Right atrium auricular region (tissue), 2 donors: Measurements from ENCODE around the gene DOK6. TPM values are rescaled to one million over a fixed set of nuclear protein-coding genes. Genes with fewer than 3 reads are reported as not detected.
A peak's percentile ranks its signal among the peaks of the same experiment; 100 is the strongest.
"Not testable (repeated sequence)": the region's sequence is repeated elsewhere in the genome, so short reads cannot be mapped to it uniquely, and the experiment has no call there.

Experiments
- DNase-seq: peaks from one replicate; pipeline ENCODE4 v3.0.0-alpha.2; 2019; ENCODE audit warnings: low spot score
- H3K27ac ChIP-seq, 2 donors: fragments of 200-600 bp; sonication (generic); 1 replicate in 1 of 2; 2 replicates in 1 of 2; pipeline ENCODE4 v1.5.1; 2016 to 2019
- H3K27me3 ChIP-seq, 2 donors: fragments of 200-600 bp; sonication (generic); one replicate each; pipeline versions ENCODE4 v1.5.1 to v1.6.0; 2017 to 2019
- H3K36me3 ChIP-seq: fragments of 200-600 bp; sonication (generic); one replicate; pipeline ENCODE4 v1.5.1; 2016
- H3K4me1 ChIP-seq, 2 donors: fragments of 200-600 bp; sonication (generic); one replicate each; pipeline versions ENCODE4 v1.5.1 to v1.6.0; 2017 to 2019
- H3K4me3 ChIP-seq, 2 donors: fragments of 200-600 bp; sonication (generic); 1 replicate in 1 of 2; 2 replicates in 1 of 2; pipeline ENCODE4 v1.5.1; 2017 to 2019; ENCODE audit warnings: mild to moderate bottlenecking in 1 of 2, moderate library complexity in 1 of 2
- H3K9me3 ChIP-seq, 2 donors: fragments of 200-600 bp; sonication (generic); one replicate each; pipeline ENCODE4 v1.5.1; 2019
- total RNA-seq, 2 donors: library from RNA; depleted of rRNA; stranded (reverse); fragments of >200 nt; gene quantifications; one replicate each; pipeline ENCODE4 v1.1.0, GENCODE V29; 2016
- TF ChIP-seq, protein P1 (sequence below), 2 donors: fragments of 200-600 bp; sonication (generic); IDR thresholded peaks; one replicate each; pipeline ENCODE4 v1.5.1; 2019; ENCODE audit warnings: antibody characterized with exemption in 2 of 2

DOK6 gene
- total RNA-seq: 1 to 10 TPM; 2.0 to 5.7 TPM

- Histone ChIP-seq H3K27ac (peak within 1 kb of the TSS; percentile 84 to 89), H3K27me3 (no peaks in the 10 kb centered on the region), H3K4me3 (peak within 1 kb of the TSS; percentile 67), H3K36me3 (no peaks in the 10 kb centered on the region), H3K4me1 (peaks cover 0 to 6% of the 10 kb centered on the region in 2 donors), H3K9me3 (peaks cover 0 to 4% of the 10 kb centered on the region in 2 donors)
- DNase-seq: peak; percentile 74
- TF ChIP-seq, protein P1, sequence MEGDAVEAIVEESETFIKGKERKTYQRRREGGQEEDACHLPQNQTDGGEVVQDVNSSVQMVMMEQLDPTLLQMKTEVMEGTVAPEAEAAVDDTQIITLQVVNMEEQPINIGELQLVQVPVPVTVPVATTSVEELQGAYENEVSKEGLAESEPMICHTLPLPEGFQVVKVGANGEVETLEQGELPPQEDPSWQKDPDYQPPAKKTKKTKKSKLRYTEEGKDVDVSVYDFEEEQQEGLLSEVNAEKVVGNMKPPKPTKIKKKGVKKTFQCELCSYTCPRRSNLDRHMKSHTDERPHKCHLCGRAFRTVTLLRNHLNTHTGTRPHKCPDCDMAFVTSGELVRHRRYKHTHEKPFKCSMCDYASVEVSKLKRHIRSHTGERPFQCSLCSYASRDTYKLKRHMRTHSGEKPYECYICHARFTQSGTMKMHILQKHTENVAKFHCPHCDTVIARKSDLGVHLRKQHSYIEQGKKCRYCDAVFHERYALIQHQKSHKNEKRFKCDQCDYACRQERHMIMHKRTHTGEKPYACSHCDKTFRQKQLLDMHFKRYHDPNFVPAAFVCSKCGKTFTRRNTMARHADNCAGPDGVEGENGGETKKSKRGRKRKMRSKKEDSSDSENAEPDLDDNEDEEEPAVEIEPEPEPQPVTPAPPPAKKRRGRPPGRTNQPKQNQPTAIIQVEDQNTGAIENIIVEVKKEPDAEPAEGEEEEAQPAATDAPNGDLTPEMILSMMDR (IDR thresholded peaks at IDR 0.05): no peak
Observed at GRCh38 chr18:69400253-69400975, at the start of gene DOK6. Gene DOK6 (plus strand): TSS chr18:69400888.

DNA sequence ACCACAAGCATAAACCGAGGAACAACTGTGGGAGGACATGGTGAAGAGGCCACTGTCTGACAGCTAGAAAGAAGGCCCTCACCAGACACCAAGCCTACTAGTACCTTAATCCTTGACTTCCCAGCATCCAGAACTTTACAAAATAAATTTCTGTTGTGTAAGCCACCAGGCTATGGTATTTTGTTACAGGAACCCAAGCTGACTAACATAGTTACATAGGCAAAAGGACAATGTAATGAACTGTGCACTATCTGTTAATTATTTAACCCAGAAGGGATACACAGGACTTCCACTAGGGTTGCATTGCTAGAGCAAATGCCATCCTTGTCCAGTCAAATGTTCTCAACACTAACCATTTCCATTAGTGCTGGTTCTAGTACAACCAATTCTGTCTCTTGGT lies 47.7 kb upstream of the DOK6 start:
- Histone ChIP-seq H3K4me3 (no peak overlapping the region), H3K27me3 (no peaks in the 10 kb centered on the region), H3K4me1 (no peaks in the 10 kb centered on the region), H3K27ac (no peak overlapping the region), H3K9me3 (no peaks in the 10 kb centered on the region), H3K36me3 (no peaks in the 10 kb centered on the region)
- TF ChIP-seq, protein P1 (IDR thresholded peaks at IDR 0.05): no peak
- no peak for DNase-seq

- Histone ChIP-seq H3K4me3 (no peak overlapping the region), H3K27me3 (no peaks in the 10 kb centered on the region), H3K36me3 (no peaks in the 10 kb centered on the region), H3K27ac (no peak overlapping the region), H3K4me1 (no peaks in the 10 kb centered on the region), H3K9me3 (no peaks in the 10 kb centered on the region)
- no peak for DNase-seq
- TF ChIP-seq, protein P1 (IDR thresholded peaks at IDR 0.05): no peak
Observed at GRCh38 chr18:69357590-69357989, 43.1 kb upstream of the DOK6 start.

DNA sequence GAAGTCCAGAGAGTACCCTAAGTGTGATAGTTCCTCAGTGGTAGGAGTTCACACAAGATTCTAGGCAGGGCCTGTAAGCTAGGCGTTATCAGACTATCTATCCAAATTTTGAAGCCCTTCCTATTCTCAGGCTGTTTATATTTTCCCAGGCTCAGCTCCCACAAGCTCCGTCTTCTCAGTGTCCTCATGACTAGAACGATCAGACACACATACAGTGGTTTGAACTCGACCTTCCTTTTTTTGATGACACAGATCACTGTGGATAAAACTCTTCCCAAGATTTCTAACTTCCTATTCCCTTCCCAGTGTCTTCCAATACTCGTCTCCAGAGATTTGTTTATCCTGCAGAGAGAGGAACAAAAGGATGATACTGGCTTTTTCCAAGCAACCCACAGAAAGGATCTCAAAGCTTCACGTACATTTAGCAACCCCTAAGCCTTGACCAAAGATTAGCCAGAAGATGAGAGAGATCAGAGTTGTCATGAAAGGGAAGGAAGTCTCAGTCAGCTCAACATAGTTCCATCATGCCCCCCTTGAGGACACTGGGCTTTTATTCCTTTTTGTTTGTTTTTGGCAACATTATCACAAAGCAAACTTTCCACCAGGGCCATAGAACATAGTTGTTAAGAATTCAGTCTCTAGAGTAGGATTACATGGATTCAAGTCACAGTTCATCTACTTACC lies 42.3 kb upstream of the DOK6 start:
- H3K27ac ChIP-seq: no peak overlapping the region
- no peaks in the 10 kb centered on the region for H3K27me3 ChIP-seq
- H3K36me3 ChIP-seq: no peaks in the 10 kb centered on the region
- no peaks in the 10 kb centered on the region for H3K9me3 ChIP-seq
- no peaks in the 10 kb centered on the region for H3K4me1 ChIP-seq
- TF ChIP-seq, protein P1 (IDR thresholded peaks at IDR 0.05): no peak
- DNase-seq: no peak
- no peak overlapping the region for H3K4me3 ChIP-seq

DNA sequence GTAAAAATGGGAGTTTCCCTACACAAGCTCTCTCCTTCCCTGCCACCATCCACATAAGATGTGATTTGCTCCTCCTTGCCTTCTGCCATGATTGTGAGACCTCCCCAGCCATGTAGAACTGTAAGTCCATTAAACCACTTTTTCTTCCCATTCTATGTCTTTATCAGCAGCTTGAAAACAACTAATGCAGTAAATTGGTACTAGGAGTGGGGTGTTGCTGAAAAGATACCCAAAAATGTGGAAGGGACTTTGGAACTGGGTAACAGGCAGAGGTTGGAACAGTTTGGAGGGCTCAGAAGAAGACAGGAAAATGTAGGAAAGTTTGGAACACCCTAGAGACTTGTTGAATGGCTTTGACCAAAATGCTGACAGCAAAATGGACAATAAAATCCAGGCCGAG lies 40.9 kb upstream of the DOK6 start:
- not testable (repeated sequence) for H3K4me1 ChIP-seq, H3K4me3 ChIP-seq, H3K27ac ChIP-seq, H3K9me3 ChIP-seq, DNase-seq, H3K27me3 ChIP-seq, H3K36me3 ChIP-seq

DNA sequence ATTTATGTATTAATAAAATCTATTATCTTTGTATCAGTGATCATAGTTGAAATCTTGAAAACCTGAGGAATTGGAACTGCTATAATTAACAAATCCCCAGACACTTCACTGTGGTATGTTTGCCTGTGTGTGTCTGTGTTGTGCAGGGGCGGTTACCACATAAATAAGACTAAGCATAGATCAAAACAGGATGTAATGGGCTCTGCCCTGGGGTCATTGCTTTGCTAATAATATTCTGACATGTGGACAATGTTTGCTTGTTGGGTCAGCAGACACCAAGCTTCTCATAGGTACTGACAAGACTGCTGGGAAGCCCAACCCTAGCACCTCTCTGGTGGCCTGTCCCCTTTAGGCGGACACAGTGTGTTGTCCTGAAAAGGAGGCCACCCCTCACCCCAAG lies 35.8 kb upstream of the DOK6 start:
- no peak for DNase-seq

More for the DNA sequence above, 35.8 kb upstream of the DOK6 start:
- TF ChIP-seq, protein P1 (IDR thresholded peaks at IDR 0.05): no peak
- no peaks in the 10 kb centered on the region for H3K36me3 ChIP-seq
- H3K4me3 ChIP-seq: no peak overlapping the region
- no peak overlapping the region for H3K27ac ChIP-seq
- H3K9me3 ChIP-seq: no peaks in the 10 kb centered on the region
- H3K4me1 ChIP-seq: peaks cover 0 to 4% of the 10 kb centered on the region in 2 donors
- no peaks in the 10 kb centered on the region for H3K27me3 ChIP-seq
